NCI-H1048 (cell line): Measurements from ENCODE around the gene MC1R.
"Not testable (repeated sequence)": the region's sequence is repeated elsewhere in the genome, so short reads cannot be mapped to it uniquely, and the experiment has no call there.

Experiments
- DNase-seq: peaks from one replicate; lab custom pipeline; 2025; lab: John Stamatoyannopoulos, UW

MC1R gene

DNA sequence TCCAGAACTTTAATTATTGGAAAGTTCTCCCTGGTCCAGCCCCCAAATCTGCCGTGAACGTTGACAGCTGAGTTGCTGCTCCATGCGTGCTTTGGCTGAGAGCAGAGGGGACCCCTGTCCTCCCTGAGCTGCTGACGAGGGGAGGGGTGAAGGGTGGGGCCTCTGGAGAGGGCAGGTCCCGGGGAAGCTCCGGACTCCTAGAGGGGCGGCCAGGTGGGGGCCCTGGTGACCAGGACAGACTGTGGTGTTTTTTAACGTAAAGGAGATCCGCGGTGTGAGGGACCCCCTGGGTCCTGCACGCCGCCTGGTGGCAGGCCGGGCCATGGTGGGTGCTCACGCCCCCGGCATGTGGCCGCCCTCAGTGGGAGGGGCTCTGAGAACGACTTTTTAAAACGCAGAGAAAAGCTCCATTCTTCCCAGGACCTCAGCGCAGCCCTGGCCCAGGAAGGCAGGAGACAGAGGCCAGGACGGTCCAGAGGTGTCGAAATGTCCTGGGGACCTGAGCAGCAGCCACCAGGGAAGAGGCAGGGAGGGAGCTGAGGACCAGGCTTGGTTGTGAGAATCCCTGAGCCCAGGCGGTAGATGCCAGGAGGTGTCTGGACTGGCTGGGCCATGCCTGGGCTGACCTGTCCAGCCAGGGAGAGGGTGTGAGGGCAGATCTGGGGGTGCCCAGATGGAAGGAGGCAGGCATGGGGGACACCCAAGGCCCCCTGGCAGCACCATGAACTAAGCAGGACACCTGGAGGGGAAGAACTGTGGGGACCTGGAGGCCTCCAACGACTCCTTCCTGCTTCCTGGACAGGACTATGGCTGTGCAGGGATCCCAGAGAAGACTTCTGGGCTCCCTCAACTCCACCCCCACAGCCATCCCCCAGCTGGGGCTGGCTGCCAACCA is at the start of gene MC1R:
Gene MC1R (plus strand): TSS at position 410 of the 895 bp plus-strand sequence. CDS start 397 bp downstream, at position 807.
- DNase-seq, result no peak

DNA sequence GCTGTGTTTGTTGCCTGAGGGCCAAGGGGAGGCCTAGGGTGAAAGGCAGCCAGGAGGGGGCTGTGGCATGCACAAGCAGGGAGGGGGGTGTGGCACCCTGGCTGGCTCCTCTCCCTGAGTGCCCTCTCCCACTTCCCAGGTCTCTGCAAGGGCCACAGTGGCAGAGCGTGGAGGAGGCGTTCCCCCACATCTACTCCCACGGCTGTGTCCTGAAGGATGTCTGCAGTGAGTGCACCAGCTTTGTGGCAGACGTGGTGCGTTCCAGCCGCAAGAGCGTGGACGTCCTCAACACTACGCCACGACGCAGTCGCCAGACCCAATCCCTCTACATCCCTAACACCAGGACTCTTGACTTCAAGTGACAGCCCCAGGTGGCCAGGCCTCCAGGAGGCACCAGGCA is 48.8 kb upstream of the MC1R start:
- DNase-seq, result no peak

DNA sequence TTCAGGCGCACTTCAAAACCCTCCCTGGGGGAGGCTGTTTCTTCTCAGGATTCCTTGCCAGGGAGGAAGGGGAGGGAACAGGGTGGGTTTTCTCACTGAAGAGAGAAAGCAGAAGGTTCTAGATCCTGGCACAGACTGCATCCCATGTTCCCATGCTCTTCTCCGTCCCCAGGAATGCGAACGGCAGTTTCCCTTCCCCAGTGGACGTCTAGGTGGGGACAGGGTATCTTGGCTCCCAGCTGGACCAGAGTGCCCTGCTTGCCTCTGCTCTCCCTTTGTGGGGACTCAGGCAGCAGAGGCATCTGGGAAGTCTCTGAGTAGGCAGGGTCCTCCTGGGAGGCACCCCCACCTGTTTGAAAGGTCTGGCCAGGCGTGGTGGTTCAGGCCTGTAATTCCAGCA is 48.2 kb upstream of the MC1R start:
- no peak for DNase-seq

DNA sequence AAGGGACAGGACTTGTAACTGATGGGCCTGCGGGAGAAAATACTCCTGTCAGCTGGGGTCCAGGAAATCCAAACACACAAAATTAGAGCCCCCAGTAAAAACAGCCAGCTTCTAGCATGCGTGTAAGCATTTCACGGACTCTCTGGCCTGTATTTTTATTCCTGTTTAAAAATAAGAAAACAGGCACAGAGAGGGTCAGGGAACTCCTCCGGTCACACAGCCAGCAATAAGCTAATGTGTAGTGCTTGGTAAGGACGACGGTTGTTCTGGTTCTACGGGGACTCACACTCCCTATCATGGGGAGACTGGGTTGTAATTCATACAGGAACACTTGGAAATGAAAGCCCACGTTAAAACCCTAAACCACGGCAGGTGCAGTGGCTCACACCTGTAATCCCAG is 46.8 kb upstream of the MC1R start:
- no peak for DNase-seq

DNA sequence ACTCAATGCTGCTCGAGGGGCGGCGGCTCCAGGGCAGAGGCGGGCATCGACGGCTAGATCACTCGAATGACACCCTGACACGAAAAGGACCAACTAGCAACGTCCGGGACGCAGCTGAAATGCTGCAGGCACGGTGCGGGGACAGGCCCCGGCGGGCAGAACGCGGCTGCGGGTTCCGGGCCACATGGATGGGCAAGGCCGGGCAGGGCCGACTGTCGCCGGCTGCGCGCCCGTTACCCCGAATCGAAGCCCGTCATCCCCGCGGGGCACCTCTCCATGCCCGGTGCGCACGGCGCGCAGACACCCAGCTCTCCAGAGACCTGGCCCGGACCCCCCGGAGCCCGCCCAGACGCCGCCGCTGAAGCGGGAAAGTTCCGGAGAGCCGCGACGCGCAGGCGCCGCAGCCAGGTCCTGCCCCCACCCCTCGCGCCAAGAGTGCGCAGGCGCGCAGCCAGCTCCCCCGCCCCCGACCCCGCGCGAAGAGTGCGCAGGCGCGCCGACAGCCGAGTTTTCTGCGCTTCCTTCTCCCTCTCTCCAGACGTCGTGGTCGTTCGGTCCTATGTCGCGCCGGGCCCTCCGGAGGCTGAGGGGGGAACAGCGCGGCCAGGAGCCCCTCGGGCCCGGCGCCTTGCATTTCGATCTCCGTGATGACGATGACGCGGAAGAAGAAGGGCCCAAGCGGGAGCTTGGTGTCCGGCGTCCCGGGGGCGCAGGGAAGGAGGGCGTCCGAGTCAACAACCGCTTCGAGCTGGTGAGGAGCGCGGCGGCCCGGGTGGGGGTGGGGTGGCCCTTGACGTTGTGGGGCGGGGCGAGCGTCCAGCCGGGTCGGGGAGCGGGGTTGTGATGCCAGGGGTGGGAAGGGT is 45.3 kb upstream of the MC1R start, which contains the start of gene TCF25:
Gene TCF25 (plus strand): TSS at position 484 of the 863 bp plus-strand sequence. CDS start 76 bp downstream, at position 560.
- peak; percentile 46 for DNase-seq

DNA sequence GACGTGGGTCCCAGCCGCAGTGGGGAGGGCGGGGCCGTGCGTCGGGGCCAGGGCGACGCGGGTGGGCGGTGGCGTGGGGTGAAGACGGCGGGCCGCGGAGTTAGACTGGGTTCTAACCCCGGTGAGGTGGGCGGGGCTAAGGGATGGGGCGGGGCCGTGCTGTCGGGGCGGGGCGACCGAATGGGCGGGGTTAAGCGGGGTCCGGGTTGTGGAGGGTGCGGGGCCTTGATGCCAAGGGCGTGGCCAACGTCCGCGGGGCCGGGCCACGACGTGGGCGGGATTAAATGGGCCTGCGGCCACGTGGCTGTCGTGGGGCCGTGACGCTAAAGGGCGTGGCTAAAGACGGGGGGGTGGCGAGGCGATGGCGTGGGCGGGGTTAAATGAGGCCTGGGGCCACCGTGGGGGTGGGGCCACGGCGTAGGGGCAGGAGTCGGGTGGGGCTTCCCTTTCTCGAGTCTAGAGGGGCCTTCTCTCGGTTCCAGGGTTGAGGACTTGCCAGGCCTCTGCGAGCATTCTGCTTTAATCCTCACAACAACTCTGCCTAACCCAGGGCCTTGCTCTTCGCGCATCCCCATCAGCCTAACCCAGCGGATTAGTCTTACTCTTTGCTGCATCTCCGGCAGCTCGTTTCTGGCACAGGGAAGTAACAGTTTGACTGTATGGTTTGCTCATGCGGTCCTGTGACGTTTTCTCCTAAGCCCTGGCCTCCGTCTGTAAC is 44.5 kb upstream of the MC1R start:
- DNase-seq, result peak; percentile 62

DNA sequence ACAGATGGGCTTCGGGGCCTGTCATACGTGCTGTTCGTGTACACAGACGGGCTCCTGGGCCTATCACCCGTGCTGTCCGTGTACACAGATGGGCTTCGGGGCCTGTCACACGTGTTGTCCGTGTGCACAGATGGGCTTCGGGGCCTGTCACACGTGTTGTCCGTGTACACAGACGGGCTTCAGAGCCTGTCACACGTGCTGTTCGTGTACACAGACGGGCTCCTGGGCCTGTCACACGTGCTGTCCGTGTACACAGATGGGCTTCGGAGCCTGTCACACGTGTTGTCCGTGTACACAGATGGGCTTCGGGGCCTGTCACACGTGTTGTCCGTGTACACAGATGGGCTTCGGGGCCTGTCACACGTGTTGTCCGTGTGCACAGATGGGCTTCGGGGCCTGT is 39.5 kb upstream of the MC1R start:
- DNase-seq, result not testable (repeated sequence)

DNA sequence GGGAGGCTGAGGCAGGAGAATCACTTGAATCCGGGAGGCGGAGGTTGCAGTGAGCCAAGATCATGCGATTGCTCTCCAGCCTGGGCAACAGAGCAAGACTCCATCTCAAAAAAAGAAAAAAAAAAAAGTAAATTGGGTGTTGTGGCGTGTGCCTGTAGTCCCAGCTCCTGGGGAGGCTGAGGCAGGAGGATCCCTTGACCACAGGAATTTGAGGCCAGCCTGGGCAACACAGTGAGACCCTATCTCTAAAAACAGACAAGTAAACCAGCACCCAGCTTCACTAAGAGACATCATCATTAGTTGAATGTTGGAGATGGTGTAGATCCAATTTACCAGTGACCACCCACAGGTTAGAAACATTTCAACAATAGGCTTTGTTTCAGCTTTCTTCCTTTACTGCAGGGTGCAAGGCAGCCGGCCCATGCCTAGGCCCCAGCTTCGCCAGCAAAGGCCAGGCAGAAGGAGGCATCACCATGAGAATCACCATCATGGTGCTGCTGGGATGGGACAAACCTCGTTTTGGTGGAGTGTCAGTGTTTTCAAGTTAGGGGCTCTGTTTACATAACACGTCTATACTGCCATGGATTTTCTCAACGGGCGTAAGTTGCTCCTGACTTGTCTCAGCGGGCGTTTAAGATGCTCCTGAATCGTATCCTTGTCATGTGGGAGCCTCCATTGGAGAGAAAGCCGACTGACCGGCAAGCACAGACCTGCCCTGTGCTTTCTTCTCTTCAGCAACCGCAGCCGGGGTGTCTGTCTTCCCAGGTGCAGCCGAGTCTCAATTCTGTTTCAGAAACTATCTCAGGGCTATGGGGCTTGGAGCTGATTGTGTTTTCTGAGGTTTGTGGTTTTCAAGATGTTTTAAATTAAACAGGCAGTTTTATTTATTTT is 37.9 kb upstream of the MC1R start:
- DNase-seq, result no peak

DNA sequence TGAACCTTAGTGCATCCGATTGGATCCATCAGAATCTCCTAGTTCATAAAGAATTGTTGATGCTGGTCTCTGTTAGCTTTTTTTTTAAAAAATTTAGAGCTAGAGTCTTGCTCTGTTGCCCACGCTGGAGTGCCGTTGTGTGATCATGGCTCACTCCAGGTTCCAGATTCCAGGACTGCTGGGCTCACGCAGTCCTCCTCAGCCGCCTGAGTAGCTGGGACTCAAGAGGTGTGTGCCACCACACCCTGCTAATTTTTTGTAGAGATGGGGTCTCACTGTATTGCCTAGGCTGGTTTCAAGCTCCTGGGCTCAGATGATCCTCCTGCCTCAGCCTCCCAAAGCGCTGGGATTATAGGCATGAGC is 37.3 kb upstream of the MC1R start:
- no peak for DNase-seq

DNA sequence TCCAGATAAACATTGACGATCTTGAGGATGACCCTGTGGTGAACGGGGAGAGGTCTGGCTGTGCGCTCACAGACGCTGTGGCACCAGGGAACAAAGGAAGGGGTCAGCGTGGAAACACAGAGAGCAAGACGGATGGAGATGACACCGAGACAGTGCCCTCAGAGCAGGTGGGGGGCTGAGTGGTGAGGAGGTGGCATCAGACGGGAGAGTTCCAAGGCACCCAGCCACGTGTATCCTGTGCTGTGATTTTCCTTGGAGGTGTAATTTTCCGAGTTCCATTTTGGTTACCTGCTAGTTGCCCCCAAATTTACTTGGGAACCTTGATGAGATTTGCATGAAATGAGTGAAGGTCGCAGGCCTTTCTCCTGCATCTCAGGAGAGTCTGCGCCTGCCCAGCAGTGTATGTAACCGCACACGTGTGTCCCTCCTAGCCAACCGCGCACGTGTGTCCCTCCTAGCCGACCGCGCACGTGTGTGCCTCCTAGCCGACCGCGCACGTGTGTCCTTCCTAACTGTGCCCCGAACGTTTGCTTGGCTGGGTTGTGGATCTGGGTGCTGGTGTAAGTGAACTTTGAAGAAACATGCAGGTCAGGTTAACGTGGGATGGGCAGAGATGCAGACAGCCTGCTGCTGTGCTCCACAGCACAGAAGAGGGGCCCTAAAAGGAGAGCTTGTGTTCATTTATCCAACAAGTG is 35.2 kb upstream of the MC1R start:
- no peak for DNase-seq

DNA sequence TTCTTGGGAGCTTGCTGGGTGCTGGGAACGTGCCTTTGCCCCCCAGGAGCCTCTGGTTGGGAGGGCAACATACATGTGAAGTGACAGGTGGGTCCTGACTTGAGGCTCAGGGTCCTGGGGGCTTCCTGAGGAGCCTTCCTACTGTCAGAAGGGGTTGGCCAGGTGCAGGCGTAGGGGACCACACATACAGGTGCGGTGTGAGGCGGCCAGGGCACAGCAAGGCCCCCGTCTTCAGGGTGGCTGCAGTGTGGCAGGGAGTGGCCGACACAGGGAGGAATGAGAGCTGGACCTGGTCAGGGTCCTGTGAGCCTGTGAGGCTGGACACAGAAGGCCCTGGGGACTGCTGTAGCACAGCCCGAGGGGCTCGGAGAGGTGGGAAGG is 34.6 kb upstream of the MC1R start:
- DNase-seq, result no peak

DNA sequence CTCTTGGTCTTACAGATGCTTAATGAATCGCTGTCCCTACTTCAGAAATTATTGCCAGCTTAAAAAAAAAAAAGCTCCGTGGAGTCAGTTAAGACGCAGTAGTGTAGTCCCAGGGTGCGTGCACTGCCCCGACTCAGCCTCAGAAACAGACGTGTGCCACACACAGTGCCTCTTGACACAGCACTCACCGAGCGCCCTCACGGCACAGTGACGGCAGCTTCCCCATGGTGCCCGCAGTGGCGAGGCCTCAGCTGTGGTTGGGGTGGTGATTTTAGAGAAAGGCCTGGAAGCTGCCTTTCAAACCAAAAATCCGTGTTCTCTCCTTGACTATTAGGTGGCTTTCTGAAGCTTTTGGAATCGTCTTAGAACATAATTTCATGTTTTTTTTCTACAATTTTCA is 31.4 kb upstream of the MC1R start:
- DNase-seq, result no peak

DNA sequence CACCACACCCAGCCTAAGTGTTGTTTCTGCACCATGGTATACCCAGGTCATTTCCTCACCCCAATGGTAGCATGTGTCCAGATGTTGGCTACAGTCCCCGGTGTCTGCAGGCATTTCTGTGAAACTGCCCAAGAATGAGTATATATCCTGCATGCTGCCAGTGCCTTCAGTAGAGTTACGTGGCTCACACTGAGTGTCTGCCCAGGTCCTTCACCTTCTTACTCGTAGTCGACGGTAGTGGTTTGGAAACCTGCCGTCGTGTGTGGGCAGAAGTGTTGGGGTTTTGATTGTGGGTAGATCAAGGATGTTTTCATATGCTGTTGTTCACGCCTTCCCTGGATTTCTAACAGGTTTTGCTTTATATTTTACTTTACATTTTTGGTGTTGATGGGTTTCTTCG is 28.5 kb upstream of the MC1R start:
- DNase-seq, result no peak

DNA sequence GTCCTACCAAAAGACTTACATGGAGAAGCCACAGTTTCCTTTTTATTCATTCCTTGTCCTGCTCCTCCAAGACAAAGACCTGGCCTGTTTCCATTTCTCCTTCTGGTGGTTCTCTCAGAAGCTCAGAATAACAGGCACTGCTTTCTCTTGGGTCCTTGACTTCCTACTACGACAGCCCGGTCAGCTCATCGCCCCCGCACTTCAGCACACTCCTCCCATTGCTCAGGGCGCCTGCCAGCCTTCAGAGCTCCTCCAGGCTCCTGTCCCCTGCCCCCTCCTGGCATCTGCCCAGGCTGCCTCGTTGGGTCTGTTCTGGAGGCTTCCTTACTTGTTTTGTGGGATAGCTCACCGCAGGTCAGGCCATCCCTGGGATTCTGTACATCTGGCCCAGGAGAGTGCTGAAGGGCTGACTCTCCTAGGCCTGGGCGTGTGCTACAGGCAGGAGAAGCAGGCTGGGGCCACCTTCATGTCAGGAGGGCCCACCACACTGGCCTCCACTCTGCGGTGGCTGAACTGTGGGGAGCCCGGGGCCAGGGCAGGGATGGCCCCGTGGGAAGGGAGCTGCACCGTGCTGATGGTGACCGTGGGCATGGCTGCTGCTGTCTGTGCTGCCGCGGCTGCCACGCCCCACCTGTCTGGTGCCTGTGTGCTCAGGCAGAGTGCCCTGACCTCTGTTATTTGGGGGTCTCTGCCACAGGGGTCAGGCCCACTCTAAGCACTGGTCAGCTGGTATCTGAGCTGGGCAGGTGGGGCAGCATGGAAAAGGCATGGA is 27.6 kb upstream of the MC1R start:
- no peak for DNase-seq

DNA sequence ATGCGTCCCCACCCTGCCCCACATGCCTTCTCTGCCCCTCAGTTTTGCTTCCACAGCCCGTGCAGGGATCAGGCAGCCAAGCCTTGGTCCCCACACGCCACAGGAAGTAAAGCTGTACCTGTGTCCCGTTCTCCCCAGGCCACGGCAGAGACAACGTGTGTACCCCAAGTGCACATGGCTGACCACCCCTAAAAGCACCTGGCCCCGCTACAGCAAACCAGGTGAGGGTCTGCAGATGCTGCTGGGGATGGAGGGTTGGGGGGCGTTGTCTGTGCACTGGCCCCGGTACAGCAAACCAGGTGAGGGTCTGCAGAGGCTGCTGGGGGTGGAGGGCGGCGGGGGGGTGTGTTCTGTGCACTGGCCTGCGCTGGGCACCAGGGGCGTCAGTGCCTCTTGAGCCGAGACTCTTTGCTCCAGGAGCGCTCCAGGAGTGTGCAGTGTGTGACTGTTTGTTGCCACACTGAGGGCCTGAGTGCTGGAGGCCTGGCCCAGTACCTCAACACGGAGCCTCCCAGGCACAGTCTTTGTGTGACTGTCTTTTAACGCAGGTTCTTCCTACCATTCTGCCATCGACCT is 26.5 kb upstream of the MC1R start:
- DNase-seq, result no peak

DNA sequence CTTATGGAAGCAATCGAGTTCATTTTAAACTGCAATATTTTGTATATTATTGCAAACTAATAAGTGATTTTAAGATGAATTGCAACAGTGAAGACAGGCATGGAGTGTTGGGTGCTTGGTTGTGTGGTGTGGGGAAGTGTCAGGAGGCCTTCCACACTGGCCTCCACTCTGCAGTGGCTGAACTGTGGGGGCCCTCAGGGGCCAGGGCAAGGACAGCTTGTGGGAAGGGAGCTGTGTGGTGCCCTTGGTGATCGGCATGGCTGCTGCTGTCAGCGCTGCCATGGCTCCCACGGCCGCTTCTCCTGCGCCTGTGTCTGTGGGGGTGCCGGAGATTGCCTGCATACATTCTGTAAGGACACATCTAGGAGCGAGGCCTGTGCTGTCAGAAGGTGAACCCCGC is 26.0 kb upstream of the MC1R start:
- DNase-seq, result no peak

DNA sequence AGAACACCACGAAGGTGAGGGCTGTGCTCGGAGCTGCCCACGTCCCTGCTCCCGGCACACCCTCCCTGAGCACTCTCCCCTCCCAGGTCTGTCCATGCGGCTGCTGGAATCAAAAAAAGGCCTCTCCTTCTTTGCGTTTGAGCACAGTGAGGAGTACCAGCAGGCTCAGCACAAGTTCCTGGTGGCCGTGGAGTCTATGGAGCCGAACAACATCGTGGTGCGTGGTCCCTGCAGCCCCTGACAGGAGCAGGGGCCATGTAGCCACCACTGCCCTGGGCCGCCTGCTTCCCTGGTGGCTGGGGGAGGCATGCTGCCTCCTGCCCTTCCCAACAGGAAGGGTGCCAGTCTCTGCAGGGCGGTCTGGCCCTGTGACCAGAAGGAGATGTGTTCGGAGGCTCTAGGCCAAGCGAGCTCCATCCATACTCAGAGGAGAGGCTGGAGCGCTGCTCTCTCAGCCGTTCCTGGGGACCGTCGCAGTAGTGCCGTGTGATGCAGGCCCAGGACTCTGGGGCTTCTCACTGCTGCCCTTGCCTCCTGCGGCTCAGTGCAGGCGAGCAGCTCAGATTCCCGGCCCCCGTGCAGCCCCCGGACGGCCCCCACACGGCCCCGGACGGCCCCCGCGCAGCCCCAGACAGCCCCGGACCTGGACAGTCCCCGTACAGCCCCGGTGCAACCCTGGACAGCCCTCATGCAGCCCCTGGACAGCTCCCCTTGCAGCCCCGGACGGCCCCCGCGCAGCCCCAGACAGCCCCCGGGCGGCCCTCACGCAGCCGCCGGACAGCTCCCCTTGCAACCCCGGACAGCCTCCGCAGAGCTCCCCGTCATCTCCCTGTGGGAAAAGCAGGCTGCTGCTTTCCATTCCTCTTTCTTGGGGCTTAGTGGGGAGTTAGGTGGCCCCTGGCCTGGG is 24.8 kb upstream of the MC1R start:
- DNase-seq, result no peak

DNA sequence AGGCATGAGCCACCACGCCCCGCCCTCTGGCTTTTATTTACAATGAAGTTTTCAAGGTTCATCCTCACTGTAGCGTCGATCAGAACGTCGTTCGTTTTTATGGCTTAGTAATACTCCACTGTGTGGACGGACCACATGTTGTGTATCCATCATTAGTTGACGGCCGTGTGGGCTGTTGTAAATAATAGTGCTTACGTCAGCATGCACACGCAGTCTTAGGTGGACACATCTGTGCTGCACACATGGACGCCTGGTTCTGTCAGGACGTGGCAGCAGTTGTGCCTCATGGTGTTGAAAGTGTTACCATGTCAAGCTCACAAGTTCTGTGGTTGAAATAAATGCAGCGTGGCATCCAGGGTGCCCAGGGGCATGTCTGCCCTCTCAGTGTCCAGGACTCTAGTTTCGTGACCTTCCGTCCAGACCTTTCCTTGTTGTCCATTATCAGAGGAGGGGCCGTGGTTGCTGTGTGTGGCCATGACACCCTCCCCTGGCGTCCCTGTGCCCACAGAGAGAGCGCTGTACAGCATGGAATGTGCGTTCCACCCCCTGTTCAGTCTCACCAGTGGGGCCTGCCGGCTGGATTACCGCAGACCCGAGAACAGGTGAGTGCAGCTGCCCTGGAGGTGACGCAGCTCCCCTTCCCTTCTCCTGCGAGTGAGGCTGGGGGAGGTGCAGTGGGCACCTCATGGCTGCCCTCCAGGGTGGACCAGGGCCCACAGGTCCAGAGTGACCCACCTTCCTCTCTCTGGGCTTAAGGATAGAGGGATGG is 23.0 kb upstream of the MC1R start:
- no peak for DNase-seq
